Mesendoderm (in vitro differentiated cells): ENCODE results near the gene ZNF668.
A peak's percentile ranks its signal among the peaks of the same experiment; 100 is the strongest.

Experiments used
- DNase-seq: peaks from one replicate; pipeline ENCODE4 v3.0.0; 2013
- H2AK5ac ChIP-seq: 2 replicates; pipeline ENCODE4 v1.6.1; 2013; ENCODE audit warnings: low read length, inconsistent platforms
- H2BK120ac ChIP-seq: 2 replicates; pipeline ENCODE4 v1.6.1; 2013; ENCODE audit warnings: low read depth, mild to moderate bottlenecking, low read length, moderate library complexity, mixed read lengths
- H2BK15ac ChIP-seq: replicated peaks from 2 replicates; pipeline ENCODE4 v1.6.1; 2013; ENCODE audit warnings: low read depth, mild to moderate bottlenecking, moderate library complexity
- H2BK5ac ChIP-seq: 2 replicates; pipeline ENCODE4 v1.6.1; 2013; ENCODE audit warnings: low read length, inconsistent platforms
- H3K18ac ChIP-seq: 2 replicates; pipeline ENCODE4 v1.6.1; 2013; ENCODE audit warnings: mild to moderate bottlenecking, low read length, mixed read lengths
- H3K23ac ChIP-seq: one replicate; pipeline ENCODE4 v1.6.1; 2013; ENCODE audit warnings: low read length
- H3K27ac ChIP-seq: 2 replicates; pipeline ENCODE4 v1.5.1; 2013; ENCODE audit warnings: low read depth, mild to moderate bottlenecking, inconsistent platforms, low read length, moderate library complexity
- H3K27me3 ChIP-seq: 2 replicates; pipeline ENCODE4 v1.6.1; 2013; ENCODE audit warnings: low read length, control low read depth, mild to moderate bottlenecking, inconsistent platforms; ENCODE audit not compliant: insufficient read depth, poor library complexity
- H3K36me3 ChIP-seq: 2 replicates; pipeline ENCODE4 v1.6.1; 2013; ENCODE audit warnings: low read length, inconsistent platforms; ENCODE audit not compliant: control insufficient read depth, insufficient read depth
- H3K4ac ChIP-seq: one replicate; pipeline ENCODE4 v1.6.1; 2013; ENCODE audit warnings: low read depth, mild to moderate bottlenecking, low read length, moderate library complexity
- H3K4me1 ChIP-seq: 2 replicates; pipeline ENCODE4 v1.6.1; 2013; ENCODE audit warnings: low read depth, low read length, inconsistent platforms; ENCODE audit not compliant: control insufficient read depth
- H3K4me2 ChIP-seq: 2 replicates; pipeline ENCODE4 v1.6.1; 2013; ENCODE audit warnings: low read length
- H3K4me3 ChIP-seq: 2 replicates; pipeline ENCODE4 v1.5.1; 2013; ENCODE audit warnings: mild to moderate bottlenecking, low read length
- H3K56ac ChIP-seq: one replicate; pipeline ENCODE4 v1.6.1; 2013; ENCODE audit warnings: low read length
- H3K79me1 ChIP-seq: 2 replicates; pipeline ENCODE4 v1.6.1; 2013; ENCODE audit warnings: low read length, inconsistent platforms
- H3K79me2 ChIP-seq: 2 replicates; pipeline ENCODE4 v1.6.1; 2013; ENCODE audit warnings: mild to moderate bottlenecking, low read length; ENCODE audit not compliant: control insufficient read depth, insufficient read depth
- H3K9ac ChIP-seq: 2 replicates; pipeline ENCODE4 v1.6.1; 2013; ENCODE audit warnings: low read length, inconsistent platforms
- H4K5ac ChIP-seq: one replicate; pipeline ENCODE4 v1.6.1; 2013; ENCODE audit warnings: low read length
- H4K8ac ChIP-seq: one replicate; pipeline ENCODE4 v1.6.1; 2013; ENCODE audit warnings: low read depth, mild to moderate bottlenecking, control low read depth, low read length, moderate library complexity
- WGBS: extraction: QIAGEN DNeasy Blood & Tissue Kit; methylation state at CpG from one replicate; pipeline ENCODE4 v1.1.7; 2013; ENCODE audit warnings: low lambda C conversion rate, missing lambda C conversion rate; ENCODE audit not compliant: insufficient coverage; ENCODE audit errors: extremely low coverage; 5-methylcytosine and 5-hydroxymethylcytosine counted together

Gene ZNF668

GRCh38 chr16:31064882-31065461, 9.1 kb downstream of the ZNF668 start:
- Histone ChIP-seq H4K8ac (no peak overlapping the region), H2BK120ac (no peak overlapping the region), H3K27ac (no peak overlapping the region), H3K4me1 (no peaks in the 10 kb centered on the region), H3K9ac (no peak overlapping the region), H3K4me2 (no peak overlapping the region), H2BK5ac (no peak overlapping the region), H3K27me3 (no peaks in the 10 kb centered on the region), H3K4me3 (no peak overlapping the region), H2AK5ac (no peak overlapping the region), H3K79me2 (peaks cover 18% of the 10 kb centered on the region), H3K4ac (no peak overlapping the region), H3K36me3 (peaks cover 3% of the 10 kb centered on the region), H3K18ac (no peak overlapping the region), H3K79me1 (peaks cover 18% of the 10 kb centered on the region), H4K5ac (no peak overlapping the region), H2BK15ac (no peak overlapping the region), H3K56ac (no peak overlapping the region), H3K23ac (no peak overlapping the region)
- no peak for DNase-seq
- WGBS, result no CpG with 5 or more reads among the region's 4 CpGs

DNA sequence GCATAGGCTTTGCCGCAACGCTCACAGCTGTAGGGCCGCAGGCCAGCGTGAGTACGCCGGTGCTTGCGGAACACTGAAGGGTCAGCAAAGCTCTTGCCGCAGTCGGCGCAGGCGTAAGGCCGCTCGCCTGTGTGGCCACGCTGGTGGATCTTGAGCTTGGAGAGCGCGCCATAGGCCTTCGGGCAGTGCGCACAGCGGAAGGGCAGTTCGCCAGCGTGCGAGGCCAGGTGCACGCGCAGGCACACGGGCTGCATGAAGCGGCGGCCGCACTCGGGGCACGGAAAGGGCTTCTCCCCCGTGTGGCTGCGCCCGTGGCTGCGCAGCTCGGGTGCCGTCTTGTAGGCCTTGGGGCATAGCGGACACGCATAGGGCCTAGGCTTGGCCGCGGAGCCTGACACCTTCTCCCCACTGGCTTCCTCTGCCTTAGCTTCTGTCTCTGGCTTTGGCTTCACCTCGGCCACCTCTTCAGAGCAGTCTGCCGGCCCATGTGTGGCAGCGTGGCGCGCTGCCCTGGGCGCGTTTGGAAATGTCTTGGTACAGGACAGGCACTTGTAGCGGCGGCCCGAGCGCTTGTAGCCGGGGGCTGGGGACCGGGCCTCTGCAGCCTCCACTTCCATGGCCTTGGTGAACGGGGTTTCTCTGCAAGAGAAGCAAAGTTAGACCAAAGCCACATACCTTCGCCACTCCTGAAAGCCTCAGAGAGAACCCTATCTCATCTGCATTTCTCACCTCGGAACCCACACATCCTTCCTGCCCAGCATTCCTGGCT, 10.0 kb downstream of the ZNF668 start:
- H3K79me1 ChIP-seq, result peaks cover 17% of the 10 kb centered on the region
- no peak overlapping the region for H4K8ac ChIP-seq
- H3K56ac ChIP-seq, result no peak overlapping the region
- H2BK15ac ChIP-seq, result no peak overlapping the region
- H3K27ac ChIP-seq, result no peak overlapping the region
- H3K18ac ChIP-seq, result no peak overlapping the region
- no CpG with 5 or more reads among the region's 56 CpGs for WGBS
- peaks cover 15% of the 10 kb centered on the region for H3K79me2 ChIP-seq
- DNase-seq, result no peak
- no peak overlapping the region for H2AK5ac ChIP-seq
- H3K36me3 ChIP-seq, result peaks cover 3% of the 10 kb centered on the region
- no peak overlapping the region for H3K4ac ChIP-seq
- no peak overlapping the region for H4K5ac ChIP-seq
- H3K4me3 ChIP-seq, result no peak overlapping the region
- no peak overlapping the region for H2BK5ac ChIP-seq
- no peaks in the 10 kb centered on the region for H3K4me1 ChIP-seq
- no peaks in the 10 kb centered on the region for H3K27me3 ChIP-seq
- H2BK120ac ChIP-seq, result no peak overlapping the region
- H3K9ac ChIP-seq, result no peak overlapping the region
- no peak overlapping the region for H3K4me2 ChIP-seq
- H3K23ac ChIP-seq, result no peak overlapping the region

DNA sequence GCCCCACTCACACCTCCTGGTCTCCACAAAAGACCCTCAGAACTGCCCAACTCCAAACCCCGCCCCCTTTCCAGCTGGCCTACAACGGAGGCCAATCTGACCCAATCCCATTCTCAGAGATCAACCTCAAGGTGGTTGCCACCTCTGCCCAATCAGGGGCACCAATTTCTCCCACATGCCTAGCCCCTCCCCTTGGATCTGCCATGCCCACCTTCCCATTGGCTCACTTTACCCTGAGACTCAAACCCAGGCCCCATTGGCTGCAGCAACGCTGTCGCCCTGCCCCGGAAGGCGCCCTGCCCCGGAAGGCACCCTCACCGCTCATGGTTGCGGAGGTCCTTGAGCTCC, 10.6 kb downstream of the ZNF668 start:
- peaks cover 12% of the 10 kb centered on the region for H3K79me2 ChIP-seq
- H2AK5ac ChIP-seq, result no peak overlapping the region
- H4K5ac ChIP-seq, result no peak overlapping the region
- H3K4me2 ChIP-seq, result no peak overlapping the region
- no peak overlapping the region for H3K23ac ChIP-seq
- no peak overlapping the region for H3K9ac ChIP-seq
- H2BK15ac ChIP-seq, result no peak overlapping the region
- no peak overlapping the region for H3K27ac ChIP-seq
- no peak overlapping the region for H2BK5ac ChIP-seq
- no peak overlapping the region for H2BK120ac ChIP-seq
- H3K18ac ChIP-seq, result no peak overlapping the region
- H3K79me1 ChIP-seq, result peaks cover 14% of the 10 kb centered on the region
- H3K36me3 ChIP-seq, result peaks cover 3% of the 10 kb centered on the region
- no peaks in the 10 kb centered on the region for H3K27me3 ChIP-seq
- no peaks in the 10 kb centered on the region for H3K4me1 ChIP-seq
- no peak overlapping the region for H4K8ac ChIP-seq
- H3K4ac ChIP-seq, result no peak overlapping the region
- peak; percentile 25 for DNase-seq
- H3K4me3 ChIP-seq, result no peak overlapping the region
- no CpG with 5 or more reads among the region's 9 CpGs for WGBS
- no peak overlapping the region for H3K56ac ChIP-seq

- Histone ChIP-seq H3K36me3 (peaks cover 3% of the 10 kb centered on the region), H2BK5ac (no peak overlapping the region), H3K18ac (no peak overlapping the region), H3K4ac (no peak overlapping the region), H3K4me3 (no peak overlapping the region), H4K8ac (no peak overlapping the region), H3K27me3 (no peaks in the 10 kb centered on the region), H3K27ac (no peak overlapping the region), H4K5ac (no peak overlapping the region), H2BK15ac (no peak overlapping the region), H2BK120ac (no peak overlapping the region), H3K56ac (no peak overlapping the region), H2AK5ac (no peak overlapping the region), H3K79me2 (peaks cover 9% of the 10 kb centered on the region), H3K23ac (no peak overlapping the region), H3K79me1 (peaks cover 11% of the 10 kb centered on the region), H3K9ac (no peak overlapping the region), H3K4me1 (no peaks in the 10 kb centered on the region), H3K4me2 (no peak overlapping the region)
- DNase-seq, result no peak
- WGBS, result no CpG with 5 or more reads among the region's 54 CpGs
These were observed 12.1 kb downstream of the ZNF668 start for GRCh38 chr16:31061813-31062440.

DNA sequence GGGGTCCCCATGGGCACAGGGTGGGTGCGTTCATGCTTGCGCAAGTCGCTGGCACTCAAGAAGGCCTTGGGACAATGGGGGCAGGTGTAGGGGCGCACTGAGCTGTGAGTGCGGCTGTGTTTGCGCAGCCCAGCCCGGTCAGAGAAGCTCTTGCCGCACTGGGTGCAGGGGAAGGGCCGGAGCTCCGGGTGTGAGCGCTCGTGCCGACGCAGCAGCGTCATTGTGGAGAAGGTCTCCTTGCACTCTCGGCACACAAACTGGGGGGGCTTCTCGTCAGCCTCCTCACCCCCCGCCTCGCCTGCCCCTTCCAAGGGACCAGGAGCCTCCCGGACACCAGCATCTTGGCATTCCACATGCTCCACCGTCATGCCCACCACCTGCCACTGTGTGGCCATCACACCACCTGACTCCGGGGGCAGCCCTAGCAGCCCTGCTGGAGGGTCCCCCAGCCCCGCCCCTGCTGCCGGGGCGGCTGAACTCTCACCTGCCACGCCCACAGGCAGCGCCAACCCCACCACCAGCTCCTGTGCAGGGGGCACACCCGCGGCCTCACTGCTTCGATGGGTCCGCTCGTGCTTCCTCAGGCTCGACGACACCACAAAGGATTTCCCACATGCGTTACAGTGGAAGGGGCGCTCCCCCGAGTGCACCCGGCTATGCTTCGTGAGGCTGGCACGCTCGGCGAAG, 12.8 kb downstream of the ZNF668 start:
- DNase-seq, result no peak

More for the DNA sequence above, 12.8 kb downstream of the ZNF668 start:
- Histone ChIP-seq H2AK5ac (no peak overlapping the region), H3K79me2 (peaks cover 4% of the 10 kb centered on the region), H3K9ac (no peak overlapping the region), H3K36me3 (peaks cover 3% of the 10 kb centered on the region), H3K27ac (no peak overlapping the region), H3K4me3 (no peak overlapping the region), H3K56ac (no peak overlapping the region), H3K4ac (no peak overlapping the region), H3K18ac (no peak overlapping the region), H3K79me1 (peaks cover 10% of the 10 kb centered on the region), H2BK120ac (no peak overlapping the region), H2BK15ac (no peak overlapping the region), H2BK5ac (no peak overlapping the region), H3K27me3 (no peaks in the 10 kb centered on the region), H3K4me2 (no peak overlapping the region), H3K4me1 (no peaks in the 10 kb centered on the region), H3K23ac (no peak overlapping the region), H4K8ac (no peak overlapping the region), H4K5ac (no peak overlapping the region)
- no CpG with 5 or more reads among the region's 42 CpGs for WGBS
